A549 (cell line): ENCODE data around the gene MRPL20.

ENCODE experiments used
- CTCF ChIP-seq: fragments of >200 bp; sonication (Bioruptor Twin); formaldehyde crosslinking; IDR thresholded peaks from 3 replicates; pipeline ENCODE4 v1.5.1; 2016
- EP300 ChIP-seq, 2 experiments: fragments of >200 bp; sonication (Bioruptor Twin); formaldehyde crosslinking; IDR thresholded peaks; 2 replicates in 1 of 2; 3 replicates in 1 of 2; pipeline ENCODE4 v1.6.1; 2016 to 2017
- JUN ChIP-seq, 2 experiments: fragments of >200 bp; sonication (Bioruptor Twin); formaldehyde crosslinking; IDR thresholded peaks; 2 replicates in 1 of 2; 3 replicates in 1 of 2; pipeline ENCODE4 v1.6.1; 2016 to 2017
- TF ChIP-seq, protein P1 (sequence below): IDR thresholded peaks from 2 replicates; pipeline ENCODE4 v1.6.1; 2012

- TF ChIP-seq CTCF, result no peak
- TF ChIP-seq JUN (IDR thresholded peaks at IDR 0.05), result no peak
- no peak for TF ChIP-seq EP300 (IDR thresholded peaks at IDR 0.05)
- TF ChIP-seq, protein P1, sequence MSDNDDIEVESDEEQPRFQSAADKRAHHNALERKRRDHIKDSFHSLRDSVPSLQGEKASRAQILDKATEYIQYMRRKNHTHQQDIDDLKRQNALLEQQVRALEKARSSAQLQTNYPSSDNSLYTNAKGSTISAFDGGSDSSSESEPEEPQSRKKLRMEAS, result no peak
These were observed 17.6 kb upstream of the MRPL20 start for GRCh38 chr1:1424707-1425106.
